RWPE1 (cell line): Measurements from ENCODE around the gene TGM2.

Experiments used
- CTCF ChIA-PET: fragments of 350-600 bp; sonication (Branson Sonifier 250); formaldehyde crosslinking; extraction: SDS; loops from one replicate; lab custom pipeline; 2021; lab: Yijun Ruan, JAX
- POLR2A ChIA-PET: fragments of 400-600 bp; formaldehyde crosslinking; extraction: SDS; loops from one replicate; lab custom pipeline; 2020; ENCODE audit warnings: antibody characterized with exemption; ENCODE audit not compliant: low non-redundant PET; lab: Yijun Ruan, JAX
- DNase-seq: peaks from one replicate; pipeline ENCODE4 v3.0.0; 2012; ENCODE audit warnings: low spot score
- H3K27ac ChIP-seq: fragments of 450-650 bp; 2 replicates; pipeline ENCODE4 v1.5.1; 2017
- TF ChIP-seq, protein P1 (sequence below): fragments of 450-650 bp; conservative IDR thresholded peaks from 2 replicates; pipeline ENCODE4 v1.5.1; 2017; ENCODE audit warnings: low read depth, mild to moderate bottlenecking

The TGM2 gene

GRCh38 chr20:38196076-38196475 is 31.0 kb upstream of the TGM2 start:
- TF ChIP-seq, protein P1, sequence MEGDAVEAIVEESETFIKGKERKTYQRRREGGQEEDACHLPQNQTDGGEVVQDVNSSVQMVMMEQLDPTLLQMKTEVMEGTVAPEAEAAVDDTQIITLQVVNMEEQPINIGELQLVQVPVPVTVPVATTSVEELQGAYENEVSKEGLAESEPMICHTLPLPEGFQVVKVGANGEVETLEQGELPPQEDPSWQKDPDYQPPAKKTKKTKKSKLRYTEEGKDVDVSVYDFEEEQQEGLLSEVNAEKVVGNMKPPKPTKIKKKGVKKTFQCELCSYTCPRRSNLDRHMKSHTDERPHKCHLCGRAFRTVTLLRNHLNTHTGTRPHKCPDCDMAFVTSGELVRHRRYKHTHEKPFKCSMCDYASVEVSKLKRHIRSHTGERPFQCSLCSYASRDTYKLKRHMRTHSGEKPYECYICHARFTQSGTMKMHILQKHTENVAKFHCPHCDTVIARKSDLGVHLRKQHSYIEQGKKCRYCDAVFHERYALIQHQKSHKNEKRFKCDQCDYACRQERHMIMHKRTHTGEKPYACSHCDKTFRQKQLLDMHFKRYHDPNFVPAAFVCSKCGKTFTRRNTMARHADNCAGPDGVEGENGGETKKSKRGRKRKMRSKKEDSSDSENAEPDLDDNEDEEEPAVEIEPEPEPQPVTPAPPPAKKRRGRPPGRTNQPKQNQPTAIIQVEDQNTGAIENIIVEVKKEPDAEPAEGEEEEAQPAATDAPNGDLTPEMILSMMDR = no peak
- no peak overlapping the region; the same call in 1 of the 2 replicates for H3K27ac ChIP-seq
- CTCF ChIA-PET = interaction anchor here (0.8 to 2.3 kb wide), 3 partner anchors 22 to 138 kb away, joined by 3 to 14 read pairs (median 4); no protein-coding TSS in a partner anchor
- POLR2A ChIA-PET = interaction anchor here (0.7 kb wide), 1 partner anchor 69 kb away, joined by 3 read pairs; no protein-coding TSS in a partner anchor
- no peak for DNase-seq

DNA sequence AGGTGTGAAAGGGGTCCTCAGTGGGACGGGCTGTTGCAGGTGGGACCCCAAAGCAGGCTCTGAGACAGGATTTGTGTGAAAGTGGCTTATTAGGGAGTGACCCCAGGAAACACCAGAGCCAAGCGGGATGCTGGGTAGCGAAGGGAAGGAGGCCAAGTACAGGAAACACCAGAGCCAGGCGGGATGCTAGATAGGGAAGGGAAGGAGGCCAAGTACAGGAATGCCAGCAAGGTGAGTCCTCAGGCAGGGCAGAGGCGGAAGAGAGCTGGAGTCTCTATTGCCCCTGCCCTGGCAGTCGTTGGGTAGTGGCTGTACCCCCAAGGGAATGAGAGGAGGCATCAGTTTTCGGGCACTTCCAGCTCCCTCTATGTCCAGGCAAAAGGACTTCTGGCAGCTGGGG is 30.5 kb upstream of the TGM2 start:
- H3K27ac ChIP-seq = no peak overlapping the region
- CTCF ChIA-PET = interaction anchor here (0.8 to 2.3 kb wide), 3 partner anchors 22 to 138 kb away, joined by 3 to 14 read pairs (median 4); no protein-coding TSS in a partner anchor
- TF ChIP-seq, protein P1 = no peak
- POLR2A ChIA-PET = interaction anchor here (0.7 kb wide), 1 partner anchor 69 kb away, joined by 3 read pairs; no protein-coding TSS in a partner anchor
- DNase-seq = no peak

- TF ChIP-seq, protein P1 = no peak
- POLR2A ChIA-PET = no interaction called here
- no peak for DNase-seq
- CTCF ChIA-PET = interaction anchor here (2.3 kb wide), 1 partner anchor 26 kb away, joined by 14 read pairs; no protein-coding TSS in a partner anchor
- H3K27ac ChIP-seq = no peak overlapping the region
These were observed 30.0 kb upstream of the TGM2 start for GRCh38 chr20:38194971-38195504.

DNA sequence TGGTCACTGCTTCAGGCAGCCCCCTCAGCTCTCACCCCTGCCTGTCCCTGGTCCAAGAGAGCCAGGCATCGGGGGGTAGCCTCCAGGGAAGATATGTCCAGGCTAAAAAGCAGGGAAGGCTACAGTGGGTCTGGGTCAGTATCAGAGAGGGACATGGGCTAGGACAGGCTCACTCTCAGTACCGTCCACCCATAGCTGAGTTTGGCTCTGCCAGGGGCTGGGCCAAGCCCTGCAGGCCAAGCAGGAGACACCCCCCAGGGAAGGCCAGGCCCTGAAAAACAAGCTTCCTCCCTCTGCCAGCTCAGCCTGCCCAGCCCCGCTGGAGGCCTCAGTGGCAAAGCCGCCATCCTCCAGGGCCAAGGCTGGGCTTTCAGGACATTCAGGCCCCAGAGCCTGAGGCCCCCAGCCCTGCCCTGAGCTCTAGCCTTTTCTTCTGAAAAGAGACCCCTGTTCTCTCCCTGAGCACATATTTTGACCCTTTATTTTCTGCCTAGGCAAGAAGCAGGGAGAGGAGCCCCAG is 28.6 kb upstream of the TGM2 start:
- no peak for DNase-seq
- H3K27ac ChIP-seq = no peak overlapping the region
- POLR2A ChIA-PET = no interaction called here
- CTCF ChIA-PET = interaction anchor here (0.6 to 1.9 kb wide), 4 partner anchors 27 to 765 kb away, joined by 3 to 7 read pairs (median 3); no protein-coding TSS in a partner anchor
- TF ChIP-seq, protein P1 = no peak

DNA sequence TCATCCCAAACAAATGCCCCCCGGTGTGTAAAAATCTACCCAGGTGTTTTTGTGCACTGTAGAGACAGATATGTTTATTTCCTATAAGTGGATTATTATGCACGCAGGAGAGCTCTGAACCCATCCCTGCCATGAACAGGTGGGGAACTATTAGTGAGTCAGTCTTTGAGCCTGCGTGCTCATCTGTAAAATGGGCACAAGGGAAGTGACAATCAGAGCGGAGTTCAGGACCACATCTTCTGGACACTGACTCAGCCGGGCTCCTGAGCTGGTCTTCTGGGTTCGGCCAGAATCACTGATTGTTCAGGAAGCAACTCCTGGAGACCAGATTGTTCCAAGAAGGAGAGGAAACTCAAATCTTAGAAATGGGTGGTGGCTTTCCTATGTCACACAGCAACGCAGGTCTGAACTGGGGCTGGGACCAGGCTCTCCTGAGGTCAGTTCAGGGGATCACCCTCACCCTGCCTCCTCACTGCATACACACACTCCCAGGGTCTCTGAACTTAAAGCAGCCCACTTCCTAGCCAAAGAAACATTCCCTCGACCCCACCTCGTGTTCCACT is 27.3 kb upstream of the TGM2 start:
- no peak overlapping the region for H3K27ac ChIP-seq
- POLR2A ChIA-PET = no interaction called here
- CTCF ChIA-PET = interaction anchor here (0.7 to 1.1 kb wide), 3 partner anchors 22 to 127 kb away, joined by 3 to 5 read pairs (median 4); no protein-coding TSS in a partner anchor
- DNase-seq = no peak
- TF ChIP-seq, protein P1 = no peak

- DNase-seq = no peak
- ChIA-PET CTCF (interaction anchor here (0.5 to 1.1 kb wide), 6 partner anchors 23 to 1164 kb away, joined by 3 to 5 read pairs (median 4); no protein-coding TSS in a partner anchor), POLR2A (no interaction called here)
- no peak overlapping the region for H3K27ac ChIP-seq
- TF ChIP-seq, protein P1 = no peak
These were observed 26.6 kb upstream of the TGM2 start for GRCh38 chr20:38191654-38192053.
